Measurements from ENCODE around the gene VEPH1.
"Not testable (repeated sequence)": the region's sequence is repeated elsewhere in the genome, so short reads cannot be mapped to it uniquely, and the experiment has no call there.

The VEPH1 gene

DNA sequence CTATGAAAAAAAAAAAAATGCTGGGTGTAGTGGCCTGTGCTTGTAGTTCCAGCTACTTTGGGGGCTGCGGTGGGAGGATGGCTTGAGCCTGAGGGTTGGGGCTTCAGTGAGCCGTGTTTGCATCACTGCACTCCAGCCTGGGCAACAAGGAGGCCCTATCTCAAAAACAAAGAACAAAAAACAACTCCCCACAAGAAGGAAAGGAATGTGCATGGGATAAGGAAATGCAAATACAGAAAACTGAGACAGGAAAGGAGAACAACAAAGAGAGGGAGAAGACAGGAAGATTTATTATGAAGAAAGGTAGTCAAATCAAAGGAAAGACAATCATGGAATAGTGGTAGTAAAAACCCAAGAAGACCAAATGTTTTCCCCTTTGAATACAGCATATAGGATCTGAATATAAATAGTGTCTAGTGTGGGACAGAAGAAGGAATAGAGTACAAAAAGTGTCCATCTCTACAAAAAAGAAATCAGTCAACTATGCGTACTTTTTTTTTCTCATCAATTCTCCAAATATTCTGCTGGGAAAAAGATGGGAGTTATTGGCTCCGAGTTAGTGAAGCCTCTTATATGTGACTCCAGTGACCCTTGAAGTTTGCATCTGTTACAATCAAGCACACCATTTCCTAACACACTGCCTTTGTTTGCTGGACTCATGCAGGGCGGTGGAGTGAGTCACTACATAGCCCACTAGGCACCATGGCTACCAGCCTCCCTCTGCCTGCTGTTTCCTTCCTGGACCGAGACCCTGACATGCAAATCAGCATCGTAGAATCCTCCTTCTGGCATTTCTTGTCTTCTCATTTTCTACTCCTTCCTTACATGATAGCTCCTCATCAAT lies 167.8 kb downstream of the VEPH1 start:
- no peak for DNase-seq

DNA sequence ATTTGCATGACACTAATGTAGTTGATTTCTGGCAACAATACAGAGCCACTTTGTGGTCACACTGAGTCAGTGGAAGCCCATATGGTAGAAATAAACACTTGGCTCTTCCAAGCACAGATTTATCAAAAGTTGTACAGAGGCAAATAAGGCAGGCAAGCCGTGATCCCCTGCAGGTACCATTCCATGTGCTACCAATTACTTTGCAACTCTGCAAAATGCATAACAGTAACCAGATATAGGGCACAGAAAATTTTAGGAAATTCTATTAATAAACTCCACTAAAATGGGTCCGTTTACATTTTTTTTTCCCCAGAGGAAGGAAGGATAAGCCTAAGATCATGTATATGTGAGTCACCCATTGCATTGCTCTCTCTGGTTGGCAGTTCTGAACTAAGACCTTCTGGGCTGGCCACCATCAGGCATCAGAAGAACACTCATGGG lies 169.6 kb downstream of the VEPH1 start:
- DNase-seq: no peak

DNA sequence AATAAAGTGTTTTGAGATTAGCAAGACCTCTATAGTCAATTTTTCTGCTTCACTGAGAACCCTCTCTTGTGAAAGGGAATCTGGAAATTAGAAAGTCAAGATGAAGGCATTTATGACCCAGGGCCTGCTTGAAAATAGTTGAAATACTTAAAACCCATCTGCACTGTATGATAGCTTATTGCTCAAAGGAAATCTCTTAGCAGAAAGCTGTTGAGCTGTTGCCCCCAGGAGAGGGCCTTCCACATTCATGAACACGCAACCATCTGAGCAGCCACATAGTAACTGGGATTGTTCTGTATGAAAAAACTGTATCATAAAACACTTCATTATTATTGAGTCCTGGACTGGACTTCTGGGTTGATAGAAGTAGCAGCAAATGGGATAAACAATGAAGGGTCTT lies 173.0 kb downstream of the VEPH1 start:
- no peak for DNase-seq

- no peak for DNase-seq
These were observed 173.7 kb downstream of the VEPH1 start for GRCh38 chr3:157329551-157329950.

DNA sequence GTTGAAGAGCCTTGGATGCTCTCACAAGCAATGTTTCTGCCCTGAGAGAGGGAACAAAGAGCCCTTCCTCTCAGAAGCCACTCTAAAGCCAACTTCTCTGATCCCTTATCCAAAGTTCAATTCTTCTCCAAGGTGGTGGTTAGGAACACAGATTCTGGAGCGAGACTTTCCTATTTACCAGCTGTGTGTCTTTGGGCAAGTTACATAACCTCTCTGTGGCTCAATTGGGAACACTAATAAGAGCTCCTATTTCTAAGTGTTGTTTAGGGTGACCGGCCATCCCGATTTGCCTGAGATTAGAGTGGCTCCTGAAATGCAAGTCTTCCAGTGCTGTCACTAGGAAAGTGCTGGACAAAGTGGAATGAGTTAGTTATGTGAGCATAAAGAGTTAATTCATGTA lies 175.4 kb downstream of the VEPH1 start:
- DNase-seq: no peak

GRCh38 chr3:157327018-157327417 lies 176.2 kb downstream of the VEPH1 start:
- no peak for DNase-seq

DNA sequence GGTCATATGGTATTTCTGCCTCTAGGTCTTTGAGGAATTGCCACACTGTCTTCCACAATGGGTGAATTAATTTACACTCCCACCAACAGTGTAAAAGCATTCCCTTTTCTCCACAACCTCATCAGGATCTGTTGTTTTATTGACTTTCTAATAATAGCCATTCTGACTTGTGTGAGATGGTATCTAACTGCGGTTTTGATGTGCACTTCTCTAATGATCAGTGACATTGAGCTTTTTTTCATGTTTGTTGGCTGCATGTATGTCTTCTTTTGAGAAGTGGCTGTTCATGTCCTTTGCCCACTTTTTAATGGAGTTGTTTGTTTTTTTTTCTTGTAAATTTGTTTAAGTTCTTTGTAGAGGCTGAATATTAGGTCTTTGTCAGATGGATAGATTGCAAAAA lies 178.3 kb downstream of the VEPH1 start:
- not testable (repeated sequence) for DNase-seq

DNA sequence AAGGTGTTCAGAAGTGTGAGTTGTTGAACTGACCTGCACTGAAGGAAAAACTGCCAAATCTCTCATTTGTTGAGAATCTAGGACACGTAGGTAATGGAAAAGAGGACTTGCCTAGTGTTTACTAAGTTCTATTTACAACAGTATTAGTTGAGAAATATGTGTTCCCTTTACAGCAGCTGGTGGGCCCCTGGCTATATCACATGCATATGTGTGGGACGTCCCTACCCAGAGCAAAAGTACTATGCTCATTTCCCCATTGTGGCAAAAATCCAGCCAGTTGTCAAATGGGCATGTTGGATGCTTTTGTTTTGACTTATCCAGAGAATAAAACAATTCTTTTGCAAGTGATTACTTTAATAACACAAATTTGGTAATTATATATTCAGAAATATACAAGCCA lies 179.9 kb downstream of the VEPH1 start:
- DNase-seq: no peak

DNA sequence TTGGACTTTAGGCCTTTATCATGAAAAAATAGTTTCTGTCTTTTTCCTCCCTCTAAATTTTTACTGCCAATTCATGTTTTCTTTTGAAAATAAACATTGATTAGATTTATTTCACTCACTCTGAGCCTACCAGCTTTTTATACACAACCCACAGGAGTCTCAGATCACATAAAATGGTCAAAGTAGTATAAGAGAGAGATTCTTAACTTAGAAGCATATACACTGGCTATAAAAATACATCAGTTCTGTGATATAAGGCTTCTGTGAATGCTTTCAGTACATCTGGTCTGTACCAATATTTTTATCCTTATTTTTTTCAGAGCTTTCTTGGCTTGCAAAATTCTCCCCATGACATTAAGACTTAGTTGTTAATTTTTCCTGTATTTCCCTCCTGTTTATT lies 183.5 kb downstream of the VEPH1 start:
- DNase-seq: no peak

- no peak for DNase-seq
These were observed 184.5 kb downstream of the VEPH1 start for GRCh38 chr3:157318639-157319288.

- DNase-seq: no peak
These were observed 185.3 kb downstream of the VEPH1 start for GRCh38 chr3:157317895-157318294.

- DNase-seq: no peak
These were observed 190.0 kb downstream of the VEPH1 start for GRCh38 chr3:157313186-157313585.

- no peak for DNase-seq
These were observed 190.9 kb downstream of the VEPH1 start for GRCh38 chr3:157312376-157312745.

GRCh38 chr3:157311633-157312375 lies 191.4 kb downstream of the VEPH1 start:
- DNase-seq: no peak

GRCh38 chr3:157310329-157311052 lies 192.7 kb downstream of the VEPH1 start:
- no peak for DNase-seq

GRCh38 chr3:157306502-157306901 lies 196.7 kb downstream of the VEPH1 start:
- DNase-seq: no peak

DNA sequence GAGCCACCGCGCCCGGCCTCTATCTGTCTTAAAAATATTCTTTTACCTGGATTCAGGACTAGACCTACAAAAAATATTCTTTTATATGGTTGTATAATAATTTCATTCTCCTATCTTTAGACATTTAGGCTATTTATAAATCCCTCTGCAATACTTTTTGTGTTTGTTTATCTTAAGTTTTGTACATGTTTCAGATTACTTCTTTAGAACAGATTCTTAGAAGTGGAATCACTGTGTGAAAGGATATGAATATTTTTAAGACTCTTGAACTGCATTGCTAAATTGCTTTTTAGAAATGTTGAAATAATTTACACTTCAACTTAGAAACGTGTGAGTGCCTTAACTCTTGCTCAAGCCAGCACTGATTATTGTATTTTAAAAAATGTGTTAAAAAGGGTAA lies 197.8 kb downstream of the VEPH1 start:
- no peak for DNase-seq

GRCh38 chr3:157301755-157302154 lies 201.5 kb downstream of the VEPH1 start:
- DNase-seq: no peak

- no peak for DNase-seq
These were observed 202.1 kb downstream of the VEPH1 start for GRCh38 chr3:157300981-157301663.

GRCh38 chr3:157300094-157300493 lies 203.1 kb downstream of the VEPH1 start:
- DNase-seq: no peak

DNA sequence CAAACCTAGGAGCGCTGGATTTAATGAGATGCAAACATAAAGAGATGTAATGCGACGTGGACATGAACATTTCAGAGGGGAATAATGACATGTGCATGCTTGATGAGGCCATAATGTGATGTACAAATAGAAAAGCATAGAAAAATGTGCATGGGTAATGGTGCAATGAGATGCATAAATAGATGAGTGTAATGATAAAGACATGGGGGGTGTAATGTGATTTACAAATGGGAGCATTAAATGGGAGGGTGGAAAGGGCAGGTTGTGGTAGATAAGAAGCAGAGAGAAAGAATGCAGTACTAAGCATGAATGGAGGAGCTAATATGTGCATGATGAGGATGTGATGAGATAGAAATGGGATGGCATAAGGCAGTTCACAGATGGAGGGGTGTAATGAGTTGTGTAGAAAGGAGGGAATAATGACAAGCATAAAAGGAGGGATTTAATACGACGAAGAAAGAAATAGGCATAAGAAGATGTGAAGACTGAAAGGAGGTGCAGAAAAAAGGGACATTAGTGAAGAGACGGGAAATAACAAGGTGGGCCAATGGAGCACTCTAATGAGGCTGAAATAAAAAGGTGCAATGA lies 205.8 kb downstream of the VEPH1 start:
- DNase-seq: no peak

- no peak for DNase-seq
These were observed 208.3 kb downstream of the VEPH1 start for GRCh38 chr3:157294953-157295352.
